K562 (cell line): ENCODE data around the gene C19orf85. TPM values are rescaled to one million over a fixed set of nuclear protein-coding genes. Genes with fewer than 3 reads are reported as not detected.
A peak's percentile ranks its signal among the peaks of the same experiment; 100 is the strongest.

Experiments
- BCOR ChIP-seq: fragments of 450-650 bp; IDR thresholded peaks from 2 replicates; pipeline ENCODE4 v1.6.1; 2016
- CEBPG ChIP-seq, 3 experiments: fragments of 200-800 bp in 1 of 3; sonication (Bioruptor generic) in 1 of 3; sonication (generic) in 1 of 3; formaldehyde crosslinking in 1 of 3; IDR thresholded peaks in 2 of 3; conservative IDR thresholded peaks in 1 of 3; 2 replicates each; pipeline versions ENCODE4 v1.6.1 to v1.8.0; 2016 to 2022; ENCODE audit warnings: missing compliant biosample characterization in 2 of 3, missing genetic modification characterization in 2 of 3, mild to moderate bottlenecking in 1 of 3, missing genetic modification reagents in 1 of 3
- GATA2 ChIP-seq: sonication (generic); formaldehyde crosslinking; IDR thresholded peaks from 2 replicates; pipeline ENCODE4 v1.4.0; 2020; ENCODE audit warnings: mild to moderate bottlenecking, missing genetic modification reagents
- MBD2 ChIP-seq: sonication (generic); IDR thresholded peaks from 2 replicates; pipeline ENCODE4 v1.6.1; 2016; ENCODE audit warnings: low read depth, borderline replicate concordance
- MYNN ChIP-seq, 2 experiments: sonication (generic); formaldehyde crosslinking in 1 of 2; IDR thresholded peaks; 2 replicates each; pipeline versions ENCODE4 v1.5.0 to v1.6.1; 2016 to 2020; ENCODE audit warnings: antibody characterized with exemption in 1 of 2, missing genetic modification reagents in 1 of 2
- NFIX ChIP-seq: fragments of 250-450 bp; sonication (Bioruptor Pico); IDR thresholded peaks from 2 replicates; pipeline ENCODE4 v1.4.0; 2020; ENCODE audit warnings: low read depth, mild to moderate bottlenecking, moderate library complexity
- PRDM10 ChIP-seq: fragments of 450-650 bp; IDR thresholded peaks from 2 replicates; pipeline ENCODE4 v1.6.1; 2018; ENCODE audit not compliant: partially characterized antibody
- SNIP1 ChIP-seq: fragments of 450-650 bp; IDR thresholded peaks from 2 replicates; pipeline ENCODE4 v1.7.1; 2017; ENCODE audit warnings: low read depth, mild to moderate bottlenecking
- TBL1XR1 ChIP-seq, 2 experiments: IDR thresholded peaks; 2 replicates each; pipeline ENCODE4 v1.6.1; 2012; ENCODE audit warnings: improper control_type of control experiment in 2 of 2, low read length in 2 of 2, mild to moderate bottlenecking in 1 of 2
- XRCC3 ChIP-seq: fragments of 450-650 bp; IDR thresholded peaks from 2 replicates; pipeline ENCODE4 v1.6.1; 2017; ENCODE audit warnings: mild to moderate bottlenecking, moderate library complexity
- ZBTB34 ChIP-seq: fragments of 250-450 bp; sonication (Bioruptor Pico); IDR thresholded peaks from 2 replicates; pipeline ENCODE4 v1.8.0; 2021; ENCODE audit warnings: mild to moderate bottlenecking, moderate library complexity
- polyA plus RNA-seq, 8 experiments: library from polyadenylated mRNA; depleted of rRNA in 4 of 8; stranded (reverse) in 5 of 8; unstranded in 3 of 8; fragments of >200 nt; fragmentation: Nextera tagmentation in 2 of 8; fragmentation: Illumina TruSeq in 1 of 8; extraction: Ambion mirVana in 2 of 8; extraction: Trizol in 1 of 8; gene quantifications; 2 replicates each; pipeline versions ENCODE4 v1.2.1 to v1.2.3, GENCODE V29; 2011 to 2014; ENCODE audit warnings: inconsistent platforms in 1 of 8, missing spikeins in 1 of 8
- total RNA-seq, 7 experiments: library from RNA; depleted of rRNA in 6 of 7; stranded (reverse); fragments of >200 nt in 6 of 7; fragmentation: Illumina TruSeq in 2 of 7; extraction: Trizol in 2 of 7; gene quantifications; 2 replicates each; pipeline versions ENCODE4 v1.2.1 to v1.2.3, GENCODE V29; 2011 to 2021; ENCODE audit warnings: low replicate concordance in 1 of 7
- TF ChIP-seq, protein P1 (sequence below), 2 experiments: fragments of 450-650 bp; IDR thresholded peaks; 2 replicates each; pipeline ENCODE4 v1.6.1; 2016; ENCODE audit warnings: mild to moderate bottlenecking in 2 of 2, borderline replicate concordance in 1 of 2, low read depth in 1 of 2, moderate library complexity in 1 of 2

Gene C19orf85
- total and polyA plus RNA-seq, 9 of the 15 experiments (the other 6 are each of a cell fraction or from before 2014, with no cell fraction given): not detected

GRCh38 chr19:55467236-55468053 is 2.9 kb upstream of the C19orf85 start (continued):
- TF ChIP-seq, protein P1, sequence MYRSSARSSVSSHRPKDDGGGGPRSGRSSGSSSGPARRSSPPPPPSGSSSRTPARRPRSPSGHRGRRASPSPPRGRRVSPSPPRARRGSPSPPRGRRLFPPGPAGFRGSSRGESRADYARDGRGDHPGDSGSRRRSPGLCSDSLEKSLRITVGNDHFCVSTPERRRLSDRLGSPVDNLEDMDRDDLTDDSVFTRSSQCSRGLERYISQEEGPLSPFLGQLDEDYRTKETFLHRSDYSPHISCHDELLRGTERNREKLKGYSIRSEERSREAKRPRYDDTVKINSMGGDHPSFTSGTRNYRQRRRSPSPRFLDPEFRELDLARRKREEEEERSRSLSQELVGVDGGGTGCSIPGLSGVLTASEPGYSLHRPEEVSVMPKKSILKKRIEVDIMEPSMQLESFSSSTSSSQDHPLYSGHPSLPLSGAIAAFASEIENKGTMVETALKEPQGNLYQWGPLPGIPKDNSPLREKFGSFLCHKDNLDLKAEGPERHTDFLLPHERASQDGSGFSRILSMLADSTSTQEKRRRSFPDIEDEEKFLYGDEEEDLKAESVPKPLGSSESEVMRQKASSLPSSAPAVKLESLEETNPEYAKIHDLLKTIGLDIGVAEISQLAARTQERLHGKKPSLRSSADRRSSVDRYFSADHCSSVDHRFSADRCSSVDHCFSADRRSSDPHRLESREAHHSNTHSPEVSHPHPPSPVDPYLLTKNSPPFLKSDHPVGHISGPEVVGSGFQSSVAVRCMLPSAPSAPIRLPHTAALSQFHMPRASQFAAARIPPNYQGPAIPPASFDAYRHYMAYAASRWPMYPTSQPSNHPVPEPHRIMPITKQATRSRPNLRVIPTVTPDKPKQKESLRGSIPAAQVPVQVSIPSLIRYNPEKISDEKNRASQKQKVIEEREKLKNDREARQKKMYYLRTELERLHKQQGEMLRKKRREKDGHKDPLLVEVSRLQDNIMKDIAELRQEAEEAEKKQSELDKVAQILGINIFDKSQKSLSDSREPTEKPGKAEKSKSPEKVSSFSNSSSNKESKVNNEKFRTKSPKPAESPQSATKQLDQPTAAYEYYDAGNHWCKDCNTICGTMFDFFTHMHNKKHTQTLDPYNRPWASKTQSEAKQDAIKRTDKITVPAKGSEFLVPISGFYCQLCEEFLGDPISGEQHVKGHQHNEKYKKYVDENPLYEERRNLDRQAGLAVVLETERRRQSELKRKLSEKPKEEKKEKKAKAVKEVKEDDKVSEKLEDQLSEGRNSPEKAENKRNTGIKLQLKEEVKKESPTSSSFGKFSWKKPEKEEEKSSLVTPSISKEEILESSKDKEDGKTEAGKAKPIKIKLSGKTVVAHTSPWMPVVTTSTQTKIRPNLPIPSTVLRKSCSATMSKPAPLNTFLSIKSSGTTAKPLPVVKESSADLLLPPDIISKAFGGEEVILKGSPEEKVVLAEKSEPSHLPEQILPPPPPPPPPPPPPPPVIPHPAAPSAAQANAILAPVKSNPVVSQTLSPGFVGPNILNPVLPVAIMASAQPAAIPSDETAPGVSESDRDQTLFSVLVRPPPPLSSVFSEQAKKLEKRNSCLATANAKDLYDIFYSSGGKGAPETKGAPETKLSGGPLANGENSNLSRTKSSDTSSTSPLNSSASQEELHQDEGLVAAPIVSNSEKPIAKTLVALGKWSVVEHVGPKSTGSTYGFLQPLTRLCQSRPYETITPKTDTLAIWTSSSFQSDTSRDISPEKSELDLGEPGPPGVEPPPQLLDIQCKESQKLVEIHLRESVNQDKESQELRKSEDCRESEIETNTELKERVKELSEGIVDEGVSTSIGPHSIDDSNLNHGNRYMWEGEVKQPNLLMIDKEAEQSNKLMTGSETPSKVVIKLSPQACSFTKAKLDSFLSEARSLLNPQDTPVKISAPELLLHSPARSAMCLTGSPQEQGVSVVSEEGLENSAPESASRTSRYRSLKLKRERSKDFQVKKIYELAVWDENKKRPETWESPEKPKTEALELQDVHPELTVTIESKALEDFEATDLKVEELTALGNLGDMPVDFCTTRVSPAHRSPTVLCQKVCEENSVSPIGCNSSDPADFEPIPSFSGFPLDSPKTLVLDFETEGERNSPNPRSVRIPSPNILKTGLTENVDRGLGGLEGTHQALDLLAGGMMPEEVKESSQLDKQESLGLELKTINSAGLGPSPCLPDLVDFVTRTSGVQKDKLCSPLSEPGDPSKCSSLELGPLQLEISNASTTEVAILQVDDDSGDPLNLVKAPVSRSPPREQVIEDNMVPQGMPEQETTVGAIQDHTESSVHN (IDR thresholded peaks at IDR 0.05; ENCODE audit: borderline replicate concordance in 1 of 2, low read depth in 1 of 2): 0 out of 4 replicates have a peak, but pooled peaks of 1 of the 2 experiments have one; percentile 47
- TF ChIP-seq SNIP1 (no peak), BCOR (peak; percentile 3; the same call in 1 of the 2 replicates), GATA2 (peak; percentile 81), CEBPG (CRISPR knock-in tag; IDR thresholded peaks at IDR 0.05) (peak; percentile 95), CEBPG (tag; conservative IDR thresholded peaks at IDR 0.05 in 1 of 2, IDR thresholded peaks at IDR 0.05 in 1 of 2) (peak; percentile 82 to 94), TBL1XR1 (IDR thresholded peaks at IDR 0.05; ENCODE audit: low read length in 2 of 2) (peak in 1 of 2 experiments; percentile 67; a peak in 1 of 4 replicates), XRCC3 (no peak), MYNN (IDR thresholded peaks at IDR 0.05) (no peak), MYNN (CRISPR knock-in tag; IDR thresholded peaks at IDR 0.05) (no peak), NFIX (CRISPR knock-in tag) (no peak), ZBTB34 (CRISPR knock-in tag) (no peak), PRDM10 (peak; percentile 20), MBD2 (no peak; the same call in 1 of the 2 replicates)
